NCI-H146 treated with DMSO at 0.1 percent for 48 hours (cell line): ENCODE results near the gene ANO10.
"Not testable (repeated sequence)": the region's sequence is repeated elsewhere in the genome, so short reads cannot be mapped to it uniquely, and the experiment has no call there.

Experiments
- DNase-seq: peaks from one replicate; lab custom pipeline; 2025; ENCODE audit not compliant: unreplicated experiment; lab: John Stamatoyannopoulos, UW

The ANO10 gene

DNA sequence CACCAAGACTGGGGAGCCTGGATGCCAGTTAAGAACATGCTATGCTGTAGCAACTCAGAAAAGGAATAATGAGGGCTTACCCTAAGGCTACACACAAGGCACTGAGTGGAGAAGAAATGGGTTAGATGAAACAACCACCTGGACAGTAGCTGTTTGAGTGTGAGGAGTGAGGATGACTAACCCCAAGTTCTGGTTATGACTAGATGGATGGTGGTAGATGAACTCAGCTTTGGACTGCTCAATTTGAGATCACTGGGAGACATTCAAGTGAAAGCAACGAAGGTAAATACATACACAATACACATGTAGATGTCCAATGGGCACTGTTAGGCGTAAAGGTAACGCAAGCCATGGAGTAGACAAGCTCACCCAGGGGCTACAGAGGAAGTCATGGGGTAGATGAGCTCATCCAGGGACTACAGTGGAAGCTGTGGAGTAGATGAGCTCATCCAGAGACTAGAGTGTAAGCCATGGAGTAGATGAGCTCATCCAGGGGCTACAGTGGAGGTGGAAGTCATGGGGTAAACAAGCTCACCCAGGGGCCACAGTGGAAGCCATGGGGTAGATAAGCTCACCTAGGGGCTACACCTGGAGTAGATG lies 98.3 kb downstream of the ANO10 start:
- DNase-seq: no peak

DNA sequence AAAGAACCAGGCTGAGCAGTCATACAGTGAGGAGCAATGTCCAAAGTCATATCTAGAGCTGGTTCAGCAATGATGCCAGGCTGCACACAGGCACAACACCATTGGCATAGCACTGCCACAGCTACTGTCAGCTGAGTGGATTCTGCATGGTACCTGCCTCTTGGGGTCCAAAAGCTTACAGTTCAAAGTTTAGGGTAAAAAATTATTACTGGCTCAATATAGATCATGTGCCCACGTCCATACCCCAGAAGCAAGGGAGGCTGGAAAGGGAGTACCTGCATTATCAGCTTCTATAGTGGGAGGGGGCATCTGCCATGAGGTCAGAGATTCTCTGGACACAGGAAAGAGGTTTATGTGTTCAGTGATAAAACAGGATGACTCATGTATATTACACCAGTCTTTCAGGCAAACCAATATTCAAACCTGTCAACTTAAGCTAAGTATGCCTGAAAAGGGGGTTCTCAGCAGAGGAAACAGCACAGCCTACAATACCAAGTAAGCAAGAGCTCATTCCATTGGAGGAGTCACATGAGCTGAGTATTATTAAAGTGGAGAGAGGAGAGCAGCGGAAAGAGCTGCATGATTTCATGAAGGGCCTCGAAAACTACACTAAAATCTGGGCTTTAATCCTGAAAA lies 99.0 kb downstream of the ANO10 start:
- no peak for DNase-seq

DNA sequence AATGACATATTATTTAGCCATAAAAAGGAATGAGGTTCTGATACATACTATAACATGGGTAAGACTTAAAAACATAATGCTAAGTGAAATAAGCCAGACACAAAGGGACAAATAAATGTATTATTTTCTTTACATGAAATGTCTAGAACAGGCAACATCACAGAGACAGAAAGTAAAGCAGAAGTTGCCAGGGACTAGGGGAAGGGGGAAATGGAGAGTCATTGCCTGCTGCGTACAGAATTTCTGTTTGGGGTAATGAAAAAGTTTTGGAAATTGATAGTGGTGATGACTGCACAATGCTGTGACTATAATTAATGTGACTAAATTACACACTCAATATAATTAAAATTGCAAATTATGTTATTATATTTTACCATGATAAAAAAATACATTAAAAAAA lies 99.9 kb downstream of the ANO10 start:
- DNase-seq: no peak

DNA sequence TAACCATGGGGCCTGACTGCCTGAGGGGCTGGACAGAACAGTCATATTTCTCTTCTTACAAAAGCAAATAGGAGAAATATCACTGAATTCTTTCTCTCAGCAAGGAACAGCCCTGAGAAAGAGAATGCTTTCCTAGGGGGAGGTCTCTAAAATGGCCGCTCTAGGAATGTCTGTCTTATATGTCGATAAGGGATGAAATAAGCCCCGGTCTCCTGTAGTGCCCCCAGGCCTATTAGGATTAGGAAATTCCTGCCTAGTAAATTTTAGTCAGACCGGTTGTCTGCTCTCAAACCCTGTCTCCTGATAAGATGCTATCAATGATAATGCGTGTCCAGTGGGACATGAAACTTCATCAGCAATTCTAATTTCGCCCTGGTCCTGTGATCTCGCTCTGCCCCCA lies 103.3 kb downstream of the ANO10 start:
- DNase-seq: not testable (repeated sequence)

DNA sequence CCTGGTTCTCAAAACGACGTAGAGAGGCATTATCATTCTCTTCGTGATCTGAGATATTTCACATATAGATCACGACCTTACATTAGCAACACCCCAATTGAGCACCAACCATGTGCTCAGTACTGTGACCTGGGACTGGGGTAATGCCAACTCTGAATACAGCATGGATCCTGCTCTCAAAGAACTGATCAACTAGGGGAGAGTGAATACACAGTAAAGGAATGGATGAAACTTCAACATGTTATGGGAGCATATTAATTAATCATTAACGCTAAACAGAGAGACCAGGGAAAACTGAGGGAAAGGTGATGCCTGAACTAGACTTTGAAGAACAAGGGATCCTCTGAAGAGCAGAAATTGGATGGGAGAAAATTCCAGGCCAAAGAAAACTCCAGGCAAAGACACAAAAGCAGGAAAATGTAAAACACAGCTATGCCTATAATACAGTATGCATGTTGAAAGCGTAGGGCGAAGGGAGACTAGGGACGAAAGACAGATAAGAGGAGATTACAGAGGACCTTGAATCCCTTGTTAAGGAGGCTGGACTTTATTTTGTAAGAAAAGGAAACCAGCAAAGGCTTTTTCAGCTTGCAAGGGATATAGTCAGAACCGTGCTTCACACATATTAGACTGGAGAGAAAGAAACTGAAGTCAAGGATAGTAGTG lies 105.7 kb downstream of the ANO10 start:
- no peak for DNase-seq

DNA sequence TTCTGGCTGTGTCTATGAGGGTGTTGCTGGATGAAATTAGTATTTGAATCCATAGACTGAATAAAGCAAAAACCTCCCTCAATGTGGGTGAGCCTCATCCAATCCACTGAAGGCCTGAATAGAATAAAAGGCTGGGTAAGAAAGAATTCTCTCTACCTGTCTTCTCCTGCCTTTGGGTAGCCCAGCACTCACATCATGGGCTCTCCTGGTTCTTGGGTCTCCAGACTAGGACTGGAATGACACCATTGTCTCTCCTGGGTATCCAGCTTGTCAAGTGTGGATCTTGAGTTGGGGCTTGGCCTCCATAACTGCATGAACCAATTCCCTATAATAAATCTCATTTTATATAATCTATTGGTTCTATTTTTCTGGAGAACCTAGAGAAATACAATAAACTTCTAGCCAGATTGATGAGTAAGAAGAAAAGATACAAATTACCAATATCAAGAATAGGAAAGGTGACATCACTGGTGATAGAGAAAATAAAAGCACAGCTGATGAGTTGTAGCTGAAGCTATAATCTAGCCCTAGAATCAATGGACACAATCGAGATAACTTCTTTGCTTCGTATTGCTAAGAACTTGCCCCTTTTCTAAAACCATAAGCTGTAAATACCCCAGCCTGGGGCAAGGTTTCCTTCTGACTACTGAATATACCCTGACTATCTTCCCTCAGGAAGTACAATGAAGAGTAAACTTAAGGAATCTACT lies 106.4 kb downstream of the ANO10 start:
- no peak for DNase-seq

DNA sequence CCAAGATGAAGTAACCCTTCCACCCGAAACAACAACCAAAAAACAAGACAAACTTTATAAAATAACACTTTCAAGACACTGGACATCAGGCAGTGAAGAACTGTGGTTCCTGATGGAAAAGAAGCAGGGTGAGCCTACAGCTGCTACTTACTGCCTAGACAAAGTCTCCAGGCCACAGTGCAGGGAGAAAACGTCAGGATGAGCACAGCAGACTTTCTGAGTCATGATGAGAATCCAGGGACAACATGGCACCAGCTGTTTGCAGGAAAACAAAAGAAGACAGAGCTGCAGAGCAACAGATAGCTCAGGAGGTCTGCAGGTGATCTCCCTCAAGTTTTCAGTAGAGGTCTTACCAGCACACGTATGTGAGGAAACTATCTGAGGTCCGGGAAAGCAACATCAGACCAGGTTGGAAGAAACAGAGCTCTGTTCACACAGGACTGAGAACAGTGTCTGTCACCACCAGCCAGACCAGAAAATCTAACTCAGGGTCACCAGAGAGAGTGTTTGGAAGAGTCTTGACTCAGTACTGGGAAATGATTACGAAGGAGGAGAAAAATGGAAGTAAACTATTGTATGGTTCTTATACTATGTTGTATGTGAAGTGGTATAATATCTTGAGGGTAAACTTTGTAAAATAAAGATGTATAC lies 108.9 kb downstream of the ANO10 start:
- DNase-seq: no peak

DNA sequence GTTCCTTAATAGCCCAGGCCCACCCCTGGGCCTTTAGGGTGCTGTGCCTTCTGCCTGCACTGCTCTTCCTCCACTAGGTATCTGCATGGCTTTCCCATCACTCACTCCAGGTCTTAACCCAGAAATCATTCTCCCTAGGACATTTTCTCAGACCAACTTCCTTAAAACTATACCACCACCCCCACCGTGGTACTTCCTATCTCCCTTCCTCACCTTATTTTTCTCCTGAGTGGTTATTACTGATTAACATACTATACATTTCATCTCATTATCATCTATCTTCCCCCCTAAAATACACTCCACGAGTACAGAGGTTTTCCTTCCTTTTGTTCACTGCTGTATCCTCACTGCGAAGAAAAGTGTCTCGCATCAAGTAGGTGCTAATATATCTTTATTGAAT lies 115.2 kb downstream of the ANO10 start:
- no peak for DNase-seq

DNA sequence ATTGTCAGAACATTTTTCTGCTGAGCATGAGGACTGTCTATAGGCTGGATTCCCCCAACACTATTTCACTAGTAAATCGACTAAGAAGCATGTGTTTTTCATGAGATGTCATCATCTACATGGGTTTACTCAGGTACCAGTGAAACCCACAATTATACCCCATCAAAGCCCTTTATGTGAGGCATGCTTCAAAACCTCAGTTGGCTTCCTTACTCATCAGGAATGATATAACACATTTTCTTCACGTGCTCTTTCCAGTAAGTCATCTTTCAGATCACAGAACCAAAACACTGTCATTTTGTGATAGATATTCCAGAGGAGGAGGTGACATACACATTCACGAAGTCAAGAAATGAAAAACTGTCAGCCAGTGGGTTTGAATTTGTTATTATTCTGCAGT lies 116.5 kb downstream of the ANO10 start:
- DNase-seq: no peak

DNA sequence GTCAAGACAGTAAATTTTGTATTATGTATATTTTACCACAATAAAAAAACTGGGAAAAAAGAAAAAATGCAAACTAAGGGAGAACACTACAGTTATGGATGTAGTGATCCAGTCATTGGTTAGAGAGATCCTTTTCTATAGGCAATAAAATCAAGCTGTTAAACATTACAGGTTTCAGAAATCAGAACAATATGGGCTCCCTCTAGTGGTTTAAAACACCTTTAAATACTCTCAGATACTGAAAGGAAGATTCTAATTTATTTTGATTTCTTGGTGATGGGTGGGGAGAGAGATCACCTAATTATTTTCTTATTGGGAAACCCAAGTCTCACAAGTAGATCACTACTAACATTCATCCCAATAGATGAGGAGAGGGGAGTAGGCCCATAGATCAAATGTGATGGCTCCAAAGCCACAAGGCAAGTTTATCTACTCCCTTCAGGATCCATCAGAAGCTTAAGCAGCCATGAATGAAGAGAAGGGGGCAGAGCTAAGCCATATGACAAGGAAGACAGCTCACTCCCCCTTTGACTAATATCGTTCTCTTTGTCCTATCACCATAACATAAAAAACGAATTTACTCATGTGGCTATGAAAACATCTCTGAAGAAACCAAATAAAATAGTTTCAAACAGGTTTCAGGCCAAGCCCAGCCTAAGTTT lies 118.6 kb downstream of the ANO10 start:
- no peak for DNase-seq

DNA sequence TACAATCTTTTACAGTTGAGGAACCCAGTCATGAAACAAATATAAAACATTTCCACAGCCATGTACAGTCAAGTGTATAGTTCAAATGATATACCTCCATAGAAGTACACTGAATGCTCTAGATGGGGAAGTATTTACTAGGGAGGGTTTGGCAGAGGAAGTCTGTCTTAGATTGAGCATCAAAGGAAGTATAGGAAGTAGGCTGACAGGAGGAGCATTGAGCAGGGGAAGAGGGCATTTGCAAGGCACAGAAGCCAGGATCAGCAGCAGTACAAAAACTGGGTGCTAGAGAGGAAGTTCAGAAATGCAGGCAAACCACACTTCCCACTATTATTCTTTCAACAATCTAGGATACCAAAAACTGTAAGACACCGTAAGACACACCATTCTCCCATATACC lies 122.6 kb downstream of the ANO10 start:
- no peak for DNase-seq

DNA sequence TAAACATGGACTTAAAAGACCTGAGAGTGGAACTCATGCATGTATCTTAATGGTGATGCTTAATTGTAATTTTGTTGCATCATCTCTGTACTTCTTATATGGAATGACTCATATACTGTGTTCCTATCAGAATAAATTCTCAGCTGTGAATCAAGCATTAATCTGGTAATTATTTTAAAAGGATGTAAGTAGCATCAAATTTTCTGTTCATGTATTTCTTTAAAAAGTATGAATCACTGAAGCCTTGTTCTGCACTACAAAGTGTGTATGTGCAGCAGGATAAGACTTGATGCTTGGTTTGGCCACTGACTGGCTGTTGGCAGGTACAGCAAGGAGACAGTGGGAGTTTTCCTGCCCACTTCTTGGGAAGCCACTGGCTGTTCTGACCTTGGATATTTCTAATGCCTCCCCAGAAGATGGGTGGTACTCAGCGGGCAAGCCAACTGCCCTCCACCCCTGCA lies 123.9 kb downstream of the ANO10 start:
- no peak for DNase-seq

DNA sequence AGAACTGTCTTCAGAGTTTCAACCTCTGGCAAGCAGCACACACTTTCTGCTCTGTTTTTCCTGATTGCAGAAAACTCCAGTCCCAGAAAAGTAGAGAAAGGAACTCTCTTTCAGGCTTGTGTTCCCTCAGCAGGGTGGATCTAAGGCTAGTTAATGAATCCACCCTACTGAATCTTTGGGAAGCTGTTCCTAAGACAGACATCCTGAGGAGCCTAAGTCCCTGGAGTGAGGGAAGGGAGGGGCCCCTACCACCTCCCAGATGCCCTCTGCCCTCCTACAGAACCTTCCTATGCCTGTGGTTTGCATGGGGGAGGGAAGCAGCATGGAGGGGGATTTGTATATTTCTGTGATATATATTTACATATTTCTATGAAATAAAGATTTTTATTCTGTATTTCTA lies 124.4 kb downstream of the ANO10 start:
- no peak for DNase-seq

DNA sequence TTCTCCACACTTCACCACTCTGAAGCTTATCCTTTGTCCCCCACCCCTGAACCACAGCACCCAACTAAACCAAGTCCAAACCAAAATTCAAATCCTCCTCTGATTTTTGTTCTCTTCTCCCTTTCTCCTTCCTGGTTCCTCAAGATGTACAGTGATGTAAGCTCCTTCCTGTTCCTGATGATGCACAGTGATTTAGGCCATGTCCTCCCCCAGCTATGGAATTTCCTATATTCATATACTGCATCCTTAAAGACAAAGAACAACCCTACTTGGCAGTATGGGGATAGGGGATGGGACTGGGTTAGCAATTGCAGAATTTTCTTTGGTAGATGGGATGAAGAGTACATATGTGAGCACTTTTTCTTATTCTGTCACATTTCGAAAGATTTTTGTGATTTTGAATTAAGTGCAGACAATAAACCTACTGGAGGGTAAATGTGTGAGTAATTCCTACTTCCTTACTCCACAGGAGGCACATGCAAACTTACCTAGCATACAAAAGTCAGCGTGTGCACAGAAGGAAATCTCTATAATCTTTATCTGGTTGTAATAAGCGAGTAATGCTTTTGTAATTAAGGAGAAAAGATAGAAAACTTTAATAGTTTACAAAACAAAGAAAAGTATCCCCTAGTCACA lies 125.0 kb downstream of the ANO10 start:
- no peak for DNase-seq

DNA sequence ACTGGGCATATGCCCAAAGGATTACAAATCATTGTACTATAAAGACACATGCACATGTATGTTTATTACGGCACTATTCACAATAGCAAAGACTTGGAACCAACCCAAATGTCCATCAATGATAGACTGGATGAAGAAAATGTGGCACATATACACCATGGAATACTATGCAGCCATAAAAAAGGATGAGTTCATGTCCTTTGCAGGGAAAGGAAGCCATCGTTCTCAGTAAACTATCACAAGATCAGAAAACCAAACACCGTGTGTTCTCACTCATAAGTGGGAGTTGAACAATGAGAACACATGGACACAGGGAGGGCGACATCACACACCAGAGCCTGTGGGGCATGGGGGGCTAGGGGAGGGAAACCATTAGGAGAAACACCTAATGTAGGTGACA lies 128.9 kb downstream of the ANO10 start:
- DNase-seq: not testable (repeated sequence)

DNA sequence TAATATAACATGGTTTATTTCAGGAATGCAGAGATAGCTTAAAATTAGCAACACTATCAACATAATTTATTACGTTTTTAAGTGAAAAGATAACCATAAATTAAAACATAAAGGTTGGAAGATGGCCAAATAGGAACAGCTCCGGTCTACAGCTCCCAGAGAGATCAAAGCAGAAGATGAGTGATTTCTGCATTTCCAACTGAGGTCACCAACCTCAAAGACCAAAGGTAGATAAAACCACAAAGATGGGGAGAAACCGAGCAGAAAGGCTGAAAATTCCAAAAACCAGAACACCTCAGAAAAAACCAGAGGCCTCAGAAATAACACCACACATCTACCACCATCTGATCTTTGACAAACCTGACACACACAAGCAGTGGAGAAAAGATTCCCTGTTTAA lies 130.0 kb downstream of the ANO10 start:
- DNase-seq: not testable (repeated sequence)

DNA sequence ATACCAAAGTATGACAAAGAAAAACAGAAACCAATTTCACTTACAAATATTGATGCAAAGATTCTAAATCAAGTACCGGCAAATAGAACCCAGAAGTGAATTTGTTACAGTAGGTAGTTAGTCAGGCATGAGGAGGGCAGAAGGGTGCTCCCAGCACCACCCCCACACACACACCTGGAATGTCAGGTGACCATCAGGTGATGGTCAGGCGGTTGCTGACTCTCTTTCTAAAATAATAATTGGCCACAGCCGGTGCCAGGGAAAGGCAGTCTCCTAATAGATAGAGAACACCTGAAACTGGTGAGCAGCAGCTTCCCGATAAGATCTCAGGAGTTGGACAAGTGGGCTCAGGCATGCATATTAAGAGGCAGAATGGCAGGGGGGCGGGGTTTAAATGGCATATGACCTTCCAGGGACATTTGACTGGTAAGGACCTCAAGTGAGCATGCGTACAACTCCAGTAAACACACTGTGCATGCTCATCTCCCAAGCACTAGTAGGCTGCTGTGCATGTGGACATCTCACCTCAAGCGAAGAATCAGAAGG lies 131.1 kb downstream of the ANO10 start:
- no peak for DNase-seq

DNA sequence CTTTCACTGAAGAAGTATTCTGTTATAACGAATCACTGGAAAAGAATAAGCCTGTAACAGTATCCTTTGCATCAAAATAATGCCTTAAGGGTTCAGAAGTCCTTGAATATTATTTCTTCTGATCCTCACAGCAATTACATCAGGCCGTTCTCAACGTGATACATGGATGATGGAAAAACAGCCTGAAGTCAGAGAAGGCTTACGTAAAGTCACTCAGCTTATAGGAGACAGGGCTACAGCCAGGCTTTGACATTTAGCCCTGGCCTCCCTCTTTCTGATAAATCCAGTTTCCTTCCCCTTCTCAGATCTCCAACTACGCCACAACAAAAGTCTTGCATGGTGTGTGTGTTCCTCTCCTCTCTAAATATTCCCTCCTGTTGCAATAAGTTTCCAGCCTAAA lies 131.9 kb downstream of the ANO10 start:
- DNase-seq: no peak

DNA sequence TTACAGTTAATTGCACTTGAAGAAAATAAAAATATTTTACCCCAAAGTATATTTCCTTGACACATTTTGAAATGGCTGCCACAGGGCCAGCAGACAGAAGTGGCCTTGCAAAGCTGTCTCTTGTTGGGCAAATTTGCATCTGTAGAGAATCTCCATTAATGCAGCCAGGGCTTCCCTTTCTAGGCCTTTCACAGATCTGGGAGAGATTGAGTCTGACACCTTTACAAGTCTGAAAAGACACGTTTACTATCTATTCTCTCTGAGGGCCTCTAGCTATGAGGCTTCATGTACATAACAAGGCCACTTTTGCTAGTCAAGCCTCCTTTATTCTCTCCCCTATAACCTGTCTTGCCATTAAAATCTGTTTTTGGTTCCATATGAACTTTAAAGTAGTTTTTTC lies 135.9 kb downstream of the ANO10 start:
- no peak for DNase-seq

DNA sequence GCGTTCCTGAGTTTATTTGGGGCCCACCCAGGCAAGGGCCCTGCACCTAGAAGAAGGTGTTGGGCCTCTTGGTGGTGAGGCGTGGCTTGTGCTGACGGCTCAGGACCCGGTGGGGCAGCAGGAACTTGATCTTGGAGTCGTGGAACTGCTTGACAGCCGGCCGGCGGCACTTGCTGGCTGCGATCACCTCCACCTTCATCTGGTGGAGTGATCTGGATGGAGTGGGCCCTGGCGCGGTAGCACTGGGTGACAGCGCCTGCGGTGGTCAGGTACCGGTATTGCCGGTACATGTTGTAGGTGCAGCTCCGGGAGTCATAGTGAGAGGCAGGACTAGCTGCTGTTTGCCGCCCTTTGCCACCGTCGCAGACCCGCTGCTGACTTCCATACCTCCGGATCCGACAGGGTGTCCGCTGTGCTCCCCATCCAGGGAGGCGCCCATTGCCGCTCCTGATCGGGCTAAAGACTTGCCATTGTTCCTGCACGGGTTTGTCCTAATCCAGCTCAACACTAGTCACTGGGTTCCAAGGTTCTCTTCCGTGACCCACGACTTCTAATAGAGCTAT lies 136.8 kb downstream of the ANO10 start:
- DNase-seq: no peak
